A549 treated with ZK216348 at 1 μM for 4 hours (cell line): ENCODE data around the gene OR11L1. TPM values are rescaled to one million over a fixed set of nuclear protein-coding genes. Genes with fewer than 3 reads are reported as not detected.

Experiments
- total RNA-seq: library from RNA; stranded (reverse); fragments of 200-300 nt; extraction: Qiagen RNA extraction; gene quantifications from 5 replicates; pipeline ENCODE4 v1.2.3, GENCODE V29; 2022; ENCODE audit warnings: low read depth

Gene OR11L1, protein sequence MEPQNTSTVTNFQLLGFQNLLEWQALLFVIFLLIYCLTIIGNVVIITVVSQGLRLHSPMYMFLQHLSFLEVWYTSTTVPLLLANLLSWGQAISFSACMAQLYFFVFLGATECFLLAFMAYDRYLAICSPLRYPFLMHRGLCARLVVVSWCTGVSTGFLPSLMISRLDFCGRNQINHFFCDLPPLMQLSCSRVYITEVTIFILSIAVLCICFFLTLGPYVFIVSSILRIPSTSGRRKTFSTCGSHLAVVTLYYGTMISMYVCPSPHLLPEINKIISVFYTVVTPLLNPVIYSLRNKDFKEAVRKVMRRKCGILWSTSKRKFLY
- not detected in 5 replicates for total RNA-seq

DNA sequence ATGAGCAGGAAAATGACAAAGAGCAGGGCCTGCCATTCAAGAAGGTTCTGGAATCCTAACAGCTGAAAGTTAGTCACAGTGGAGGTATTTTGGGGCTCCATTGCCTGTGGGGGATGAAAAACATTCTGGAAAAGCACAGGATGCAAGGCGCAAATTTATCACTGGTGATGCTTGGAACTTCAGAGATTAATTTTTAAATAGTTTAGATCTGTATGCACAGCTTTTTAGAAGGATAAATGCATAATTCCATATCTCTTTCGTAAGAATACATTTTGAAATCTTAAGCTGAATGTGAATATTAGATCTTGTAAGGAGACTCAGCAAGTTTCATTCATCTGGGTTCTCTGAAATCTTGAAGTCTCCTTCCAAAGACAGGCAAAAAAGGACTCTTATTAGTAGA is at the start of gene OR11L1:
TSS of gene OR11L1 (minus strand) at position 101 of the 400 bp plus-strand sequence. CDS start at position 101, 0 bp downstream.

DNA sequence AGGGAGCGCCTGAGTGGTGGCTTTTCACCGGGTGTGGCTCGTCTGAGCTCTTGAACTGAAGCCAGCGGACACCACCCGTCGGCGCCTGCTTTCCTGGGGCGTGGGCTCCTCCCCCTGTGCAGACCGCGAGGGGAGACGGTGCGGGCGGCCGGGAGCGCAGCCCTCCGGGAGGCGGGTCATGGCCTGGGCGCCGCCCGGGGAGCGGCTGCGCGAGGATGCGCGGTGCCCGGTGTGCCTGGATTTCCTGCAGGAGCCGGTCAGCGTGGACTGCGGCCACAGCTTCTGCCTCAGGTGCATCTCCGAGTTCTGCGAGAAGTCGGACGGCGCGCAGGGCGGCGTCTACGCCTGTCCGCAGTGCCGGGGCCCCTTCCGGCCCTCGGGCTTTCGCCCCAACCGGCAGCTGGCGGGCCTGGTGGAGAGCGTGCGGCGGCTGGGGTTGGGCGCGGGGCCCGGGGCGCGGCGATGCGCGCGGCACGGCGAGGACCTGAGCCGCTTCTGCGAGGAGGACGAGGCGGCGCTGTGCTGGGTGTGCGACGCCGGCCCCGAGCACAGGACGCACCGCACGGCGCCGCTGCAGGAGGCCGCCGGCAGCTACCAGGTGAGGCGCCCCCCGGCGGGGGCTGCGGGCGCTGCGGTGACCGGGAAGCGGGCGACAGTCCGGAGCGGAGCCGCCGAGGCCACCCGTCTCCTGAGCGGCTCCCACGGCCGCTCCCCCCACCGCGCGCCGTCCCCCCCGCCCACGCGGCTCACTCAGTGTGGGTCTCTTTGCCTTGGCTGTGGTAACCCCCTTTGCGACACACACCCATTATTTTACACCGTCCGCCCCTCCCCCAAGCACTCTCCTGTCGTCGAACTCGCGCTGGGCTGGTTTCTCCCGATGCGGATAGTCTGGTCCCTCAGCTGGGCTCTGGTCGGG is 15.6 kb upstream of the OR11L1 start, which contains the start of gene TRIM58:
TSS of gene TRIM58 (plus strand) at position 119 of the 916 bp plus-strand sequence. CDS start at position 179, 60 bp downstream.

DNA sequence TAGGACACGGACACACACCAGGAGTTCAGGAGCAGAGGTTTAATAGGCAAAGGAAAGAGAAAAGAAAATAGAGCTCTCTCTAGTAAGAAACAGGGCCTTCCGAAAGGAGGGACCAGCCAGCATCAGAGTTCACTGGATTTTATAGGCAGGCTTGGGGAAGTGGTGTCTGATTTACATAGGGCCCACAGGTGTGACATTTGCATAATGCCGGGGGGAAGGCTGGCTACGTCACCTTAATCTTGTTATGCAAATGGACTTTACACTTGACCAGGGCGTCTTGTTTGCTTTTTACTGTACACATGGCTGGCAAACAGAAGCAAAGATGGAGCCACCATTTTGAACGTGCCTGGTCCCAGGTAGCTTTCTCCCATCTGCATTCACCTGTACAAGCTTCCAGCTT is 17.7 kb downstream of the OR11L1 start, which contains the start of gene OR14A16:
TSS of gene OR14A16 (minus strand) at position 97 of the 400 bp plus-strand sequence. CDS start 8,390 bp downstream, outside the sequence.

Other genes with a start within 250 kb of the OR11L1 start
- not detected in 5 replicates for gene OR2G3, start 236.3 kb downstream of the OR11L1 start, total RNA-seq
- gene OR13G1, start 162.2 kb downstream of the OR11L1 start, total RNA-seq, result not detected in 5 replicates
- gene OR6F1, start 125.2 kb downstream of the OR11L1 start, total RNA-seq, result not detected in 5 replicates
- not detected in 5 replicates for gene OR14K1, start 103.3 kb downstream of the OR11L1 start, total RNA-seq
- not detected in 5 replicates for gene OR14A2, start 93.8 kb downstream of the OR11L1 start, total RNA-seq
- not detected in 5 replicates for gene OR1C1, start 81.3 kb downstream of the OR11L1 start, total RNA-seq
- not detected in 5 replicates for gene OR14A16, start 17.8 kb downstream of the OR11L1 start, total RNA-seq
- not detected in 5 replicates for gene TRIM58, start 15.3 kb upstream of the OR11L1 start, total RNA-seq
- gene OR2W3, start 53.7 kb upstream of the OR11L1 start, total RNA-seq, result not detected in 5 replicates
- not detected in 5 replicates for gene OR2T8, start 78.4 kb upstream of the OR11L1 start, total RNA-seq
- not detected in 5 replicates for gene OR2AJ1, start 83.0 kb upstream of the OR11L1 start, total RNA-seq
- gene OR2L8, start 107.0 kb upstream of the OR11L1 start, total RNA-seq, result not detected in 5 replicates
- not detected in 5 replicates for gene OR2AK2, start 123.3 kb upstream of the OR11L1 start, total RNA-seq
- not detected in 5 replicates for gene OR2L5, start 171.8 kb upstream of the OR11L1 start, total RNA-seq
- not detected in 5 replicates for gene OR2L2, start 188.2 kb upstream of the OR11L1 start, total RNA-seq
- not detected in 5 replicates for gene OR2L3, start 204.9 kb upstream of the OR11L1 start, total RNA-seq